Muscle of leg (tissue), 11 donors: Measurements from ENCODE around the gene SLIT1. TPM values are rescaled to one million over a fixed set of nuclear protein-coding genes. Genes with fewer than 3 reads are reported as not detected.

ENCODE experiments used
- DNase-seq: peaks from one replicate; pipeline ENCODE4 v3.0.0; 2013
- H3K27ac ChIP-seq: one replicate; pipeline ENCODE4 v1.5.1; 2013; ENCODE audit warnings: mild to moderate bottlenecking, low read length, control low read depth
- H3K27me3 ChIP-seq: one replicate; pipeline ENCODE4 v1.6.1; 2013; ENCODE audit warnings: low read length; ENCODE audit not compliant: control insufficient read depth, insufficient read depth
- H3K36me3 ChIP-seq: one replicate; pipeline ENCODE4 v1.6.1; 2013; ENCODE audit warnings: low read length; ENCODE audit not compliant: control insufficient read depth, insufficient read depth
- H3K4me1 ChIP-seq: one replicate; pipeline ENCODE4 v1.6.1; 2013; ENCODE audit warnings: low read length; ENCODE audit not compliant: control insufficient read depth, insufficient read depth
- H3K4me3 ChIP-seq: one replicate; pipeline ENCODE4 v1.5.1; 2013; ENCODE audit warnings: low read length, control low read depth
- H3K9me3 ChIP-seq: replicated peaks from 2 replicates; pipeline ENCODE4 v1.6.1; 2013; ENCODE audit warnings: low read depth, low read length; ENCODE audit not compliant: control insufficient read depth
- WGBS: methylation state at CpG from one replicate; pipeline ENCODE4 v1.1.5; 2013; ENCODE audit warnings: missing lambda C conversion rate; ENCODE audit not compliant: insufficient coverage; 5-methylcytosine and 5-hydroxymethylcytosine counted together
- polyA plus RNA-seq, 8 donors: library from polyadenylated mRNA; unstranded; fragments of 120-200 nt; gene quantifications; one replicate each; pipeline versions ENCODE4 v1.2.1 to v1.2.3, GENCODE V29; 2013; ENCODE audit warnings: inconsistent platforms in 1 of 8, low replicate concordance in 1 of 8; ENCODE audit not compliant: insufficient read length in 8 of 8, insufficient read depth in 1 of 8
- total RNA-seq: library from RNA; stranded (reverse); fragments of 120-200 nt; gene quantifications from one replicate; pipeline ENCODE4 v1.2.4, GENCODE V29; 2013

SLIT1 gene
- total and polyA plus RNA-seq, 9 donors: 0.35 to 1.4 (median 1.1) TPM

- Histone ChIP-seq H3K27me3 (peaks cover 16% of the 10 kb centered on the region), H3K4me1 (no peaks in the 10 kb centered on the region), H3K36me3 (no peaks in the 10 kb centered on the region), H3K27ac (no peak overlapping the region), H3K4me3 (no peak overlapping the region), H3K9me3 (peaks cover 2% of the 10 kb centered on the region)
- no peak for DNase-seq
- 72% methylated on average over 14 of the region's 16 CpGs for WGBS
These were observed 117.9 kb downstream of the SLIT1 start for GRCh38 chr10:97067716-97068391.

GRCh38 chr10:97066877-97067555 is 118.7 kb downstream of the SLIT1 start:
- Histone ChIP-seq H3K36me3 (no peaks in the 10 kb centered on the region), H3K4me3 (no peak overlapping the region), H3K27ac (no peak overlapping the region), H3K27me3 (peaks cover 12% of the 10 kb centered on the region), H3K9me3 (peaks cover 2% of the 10 kb centered on the region), H3K4me1 (no peaks in the 10 kb centered on the region)
- DNase-seq: no peak
- WGBS: 57% methylated on average over 11 of the region's 13 CpGs

GRCh38 chr10:97065686-97066660 is 119.8 kb downstream of the SLIT1 start:
- H3K4me1 ChIP-seq: no peaks in the 10 kb centered on the region
- peaks cover 11% of the 10 kb centered on the region for H3K27me3 ChIP-seq
- H3K27ac ChIP-seq: no peak overlapping the region
- H3K9me3 ChIP-seq: peaks cover 2% of the 10 kb centered on the region
- no peak for DNase-seq
- 61% methylated on average over 9 of the region's 18 CpGs for WGBS
- H3K36me3 ChIP-seq: no peaks in the 10 kb centered on the region
- H3K4me3 ChIP-seq: no peak overlapping the region

- no peaks in the 10 kb centered on the region for H3K4me1 ChIP-seq
- no peak overlapping the region for H3K27ac ChIP-seq
- peaks cover 2% of the 10 kb centered on the region for H3K9me3 ChIP-seq
- H3K36me3 ChIP-seq: no peaks in the 10 kb centered on the region
- peaks cover 10% of the 10 kb centered on the region for H3K27me3 ChIP-seq
- H3K4me3 ChIP-seq: no peak overlapping the region
- WGBS: no CpG with 5 or more reads among the region's 1 CpG
- DNase-seq: no peak
These were observed 120.6 kb downstream of the SLIT1 start for GRCh38 chr10:97065128-97065527.

- Histone ChIP-seq H3K27ac (no peak overlapping the region), H3K36me3 (no peaks in the 10 kb centered on the region)
- WGBS: 77% methylated on average over 9 of the region's 24 CpGs
These were observed 121.5 kb downstream of the SLIT1 start for GRCh38 chr10:97063983-97064837.

GRCh38 chr10:97063271-97063982 is 122.3 kb downstream of the SLIT1 start:
- Histone ChIP-seq H3K4me1 (no peaks in the 10 kb centered on the region), H3K36me3 (no peaks in the 10 kb centered on the region), H3K9me3 (no peaks in the 10 kb centered on the region), H3K4me3 (no peak overlapping the region), H3K27ac (no peak overlapping the region), H3K27me3 (peaks cover 2% of the 10 kb centered on the region)
- 63% methylated on average over 20 of the region's 20 CpGs for whole genome bisulfite sequencing
- no peak for DNase-seq

More at GRCh38 chr10:97063983-97064837, 121.5 kb downstream of the SLIT1 start:
- Histone ChIP-seq H3K4me1 (no peaks in the 10 kb centered on the region), H3K27me3 (peaks cover 8% of the 10 kb centered on the region), H3K9me3 (no peaks in the 10 kb centered on the region), H3K4me3 (no peak overlapping the region)
- DNase-seq: no peak

- Histone ChIP-seq H3K4me3 (no peak overlapping the region), H3K27me3 (peaks cover 2% of the 10 kb centered on the region), H3K27ac (no peak overlapping the region), H3K4me1 (no peaks in the 10 kb centered on the region), H3K9me3 (no peaks in the 10 kb centered on the region), H3K36me3 (no peaks in the 10 kb centered on the region)
- 57% methylated on average over 7 of the region's 7 CpGs for WGBS
- DNase-seq: no peak
These were observed 123.3 kb downstream of the SLIT1 start for GRCh38 chr10:97062456-97062855.

GRCh38 chr10:97062046-97062445 is 123.7 kb downstream of the SLIT1 start:
- H3K4me3 ChIP-seq: no peak overlapping the region
- peaks cover 2% of the 10 kb centered on the region for H3K27me3 ChIP-seq
- 50% methylated on average over 1 of the region's 5 CpGs for WGBS
- H3K36me3 ChIP-seq: no peaks in the 10 kb centered on the region
- H3K4me1 ChIP-seq: no peaks in the 10 kb centered on the region
- no peaks in the 10 kb centered on the region for H3K9me3 ChIP-seq
- no peak overlapping the region for H3K27ac ChIP-seq
- no peak for DNase-seq

GRCh38 chr10:97061423-97061822 is 124.3 kb downstream of the SLIT1 start:
- no CpG with 5 or more reads among the region's 2 CpGs for whole genome bisulfite sequencing
- H3K4me1 ChIP-seq: no peaks in the 10 kb centered on the region
- H3K9me3 ChIP-seq: no peaks in the 10 kb centered on the region
- no peak overlapping the region for H3K27ac ChIP-seq
- no peaks in the 10 kb centered on the region for H3K36me3 ChIP-seq
- H3K27me3 ChIP-seq: peaks cover 2% of the 10 kb centered on the region
- DNase-seq: no peak
- no peak overlapping the region for H3K4me3 ChIP-seq
